ENCODE measurements around the gene TOGARAM1.

DNA sequence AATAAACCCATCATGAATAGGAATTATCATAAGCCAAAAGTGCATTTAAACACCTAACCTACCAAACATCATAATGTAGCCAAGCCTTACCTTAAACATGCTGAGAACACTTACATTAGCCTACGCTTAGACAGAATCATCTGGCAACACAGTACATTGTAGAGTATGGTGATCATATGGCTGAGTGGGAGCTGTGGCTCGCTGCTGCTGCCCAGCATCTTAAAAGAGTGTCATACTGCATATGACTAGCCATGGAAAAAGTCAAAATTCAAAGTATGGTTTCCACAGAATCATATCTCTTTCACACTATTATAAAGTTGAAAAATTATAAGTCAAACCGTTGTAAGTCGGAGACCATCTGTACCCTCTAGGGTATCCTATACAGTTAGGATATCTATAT, 89.9 kb downstream of the TOGARAM1 start:
- TF ChIP-seq FOXJ3 (CRISPR knock-in tag; IDR thresholded peaks at IDR 0.05; ENCODE audit: borderline replicate concordance) (no peak), JUN (CRISPR knock-in tag; IDR thresholded peaks at IDR 0.05) (no peak), MYBL2 (CRISPR knock-in tag; IDR thresholded peaks at IDR 0.05) (no peak), TEAD4 (CRISPR knock-in tag; IDR thresholded peaks at IDR 0.05) (no peak), ELF4 (CRISPR knock-in tag; IDR thresholded peaks at IDR 0.05; ENCODE audit: low read depth) (no peak), ZNF121 (CRISPR knock-in tag; IDR thresholded peaks at IDR 0.05) (no peak), CBFB (CRISPR knock-in tag; IDR thresholded peaks at IDR 0.05; ENCODE audit: low read depth) (no peak), NFYB (CRISPR knock-in tag; conservative IDR thresholded peaks at IDR 0.05; ENCODE audit: low read depth) (no peak)
- TF ChIP-seq, protein P1, sequence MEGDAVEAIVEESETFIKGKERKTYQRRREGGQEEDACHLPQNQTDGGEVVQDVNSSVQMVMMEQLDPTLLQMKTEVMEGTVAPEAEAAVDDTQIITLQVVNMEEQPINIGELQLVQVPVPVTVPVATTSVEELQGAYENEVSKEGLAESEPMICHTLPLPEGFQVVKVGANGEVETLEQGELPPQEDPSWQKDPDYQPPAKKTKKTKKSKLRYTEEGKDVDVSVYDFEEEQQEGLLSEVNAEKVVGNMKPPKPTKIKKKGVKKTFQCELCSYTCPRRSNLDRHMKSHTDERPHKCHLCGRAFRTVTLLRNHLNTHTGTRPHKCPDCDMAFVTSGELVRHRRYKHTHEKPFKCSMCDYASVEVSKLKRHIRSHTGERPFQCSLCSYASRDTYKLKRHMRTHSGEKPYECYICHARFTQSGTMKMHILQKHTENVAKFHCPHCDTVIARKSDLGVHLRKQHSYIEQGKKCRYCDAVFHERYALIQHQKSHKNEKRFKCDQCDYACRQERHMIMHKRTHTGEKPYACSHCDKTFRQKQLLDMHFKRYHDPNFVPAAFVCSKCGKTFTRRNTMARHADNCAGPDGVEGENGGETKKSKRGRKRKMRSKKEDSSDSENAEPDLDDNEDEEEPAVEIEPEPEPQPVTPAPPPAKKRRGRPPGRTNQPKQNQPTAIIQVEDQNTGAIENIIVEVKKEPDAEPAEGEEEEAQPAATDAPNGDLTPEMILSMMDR (IDR thresholded peaks at IDR 0.05): no peak
- TF ChIP-seq, protein P2, sequence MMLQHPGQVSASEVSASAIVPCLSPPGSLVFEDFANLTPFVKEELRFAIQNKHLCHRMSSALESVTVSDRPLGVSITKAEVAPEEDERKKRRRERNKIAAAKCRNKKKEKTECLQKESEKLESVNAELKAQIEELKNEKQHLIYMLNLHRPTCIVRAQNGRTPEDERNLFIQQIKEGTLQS (CRISPR knock-in tag; conservative IDR thresholded peaks at IDR 0.05): no peak
- TF ChIP-seq, protein P3, sequence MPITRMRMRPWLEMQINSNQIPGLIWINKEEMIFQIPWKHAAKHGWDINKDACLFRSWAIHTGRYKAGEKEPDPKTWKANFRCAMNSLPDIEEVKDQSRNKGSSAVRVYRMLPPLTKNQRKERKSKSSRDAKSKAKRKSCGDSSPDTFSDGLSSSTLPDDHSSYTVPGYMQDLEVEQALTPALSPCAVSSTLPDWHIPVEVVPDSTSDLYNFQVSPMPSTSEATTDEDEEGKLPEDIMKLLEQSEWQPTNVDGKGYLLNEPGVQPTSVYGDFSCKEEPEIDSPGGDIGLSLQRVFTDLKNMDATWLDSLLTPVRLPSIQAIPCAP (CRISPR knock-in tag; IDR thresholded peaks at IDR 0.05): no peak

Measured in WTC11 (cell line).